ENCODE measurements around the gene FGD4. TPM values are rescaled to one million over a fixed set of nuclear protein-coding genes. Genes with fewer than 3 reads are reported as not detected.
"Not testable (repeated sequence)": the region's sequence is repeated elsewhere in the genome, so short reads cannot be mapped to it uniquely, and the experiment has no call there.

Gene FGD4
- total RNA-seq, 1 donor from 2014 or later, result 1.8 TPM

DNA sequence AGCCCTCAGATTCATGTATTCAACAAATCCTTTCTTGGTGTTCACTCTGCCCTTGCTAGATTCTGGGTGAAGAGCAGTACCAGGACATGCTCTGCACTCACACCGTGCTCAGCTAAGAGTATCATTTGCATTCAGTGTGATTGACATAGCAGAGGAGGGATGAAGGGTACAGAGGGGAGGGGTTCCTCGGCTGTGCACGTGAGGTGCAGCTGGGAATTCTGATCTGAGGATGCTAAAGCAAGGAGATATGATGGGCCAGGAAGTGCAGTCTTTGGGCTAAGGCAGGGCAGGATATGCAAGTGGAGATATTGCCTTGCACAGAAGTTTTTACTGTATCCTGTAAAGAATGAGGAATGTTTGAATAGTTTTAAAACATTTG, 108.6 kb downstream of the FGD4 start:
- Mint-ChIP-seq H3K9me3 (no peaks in the 10 kb centered on the region), H3K36me3 (ENCODE audit: low read depth) (no peaks in the 10 kb centered on the region), H3K4me1 (peaks cover 3% of the 10 kb centered on the region), H3K27me3 (no peaks in the 10 kb centered on the region), H3K4me3 (no peak overlapping the region), H3K27ac (no peak overlapping the region)
- ChIA-PET POLR2A (no interaction called here), CTCF (no interaction called here)
- DNase-seq (no peak), ATAC-seq (ENCODE audit: low read depth) (no peak)
- TF ChIP-seq, protein P1, sequence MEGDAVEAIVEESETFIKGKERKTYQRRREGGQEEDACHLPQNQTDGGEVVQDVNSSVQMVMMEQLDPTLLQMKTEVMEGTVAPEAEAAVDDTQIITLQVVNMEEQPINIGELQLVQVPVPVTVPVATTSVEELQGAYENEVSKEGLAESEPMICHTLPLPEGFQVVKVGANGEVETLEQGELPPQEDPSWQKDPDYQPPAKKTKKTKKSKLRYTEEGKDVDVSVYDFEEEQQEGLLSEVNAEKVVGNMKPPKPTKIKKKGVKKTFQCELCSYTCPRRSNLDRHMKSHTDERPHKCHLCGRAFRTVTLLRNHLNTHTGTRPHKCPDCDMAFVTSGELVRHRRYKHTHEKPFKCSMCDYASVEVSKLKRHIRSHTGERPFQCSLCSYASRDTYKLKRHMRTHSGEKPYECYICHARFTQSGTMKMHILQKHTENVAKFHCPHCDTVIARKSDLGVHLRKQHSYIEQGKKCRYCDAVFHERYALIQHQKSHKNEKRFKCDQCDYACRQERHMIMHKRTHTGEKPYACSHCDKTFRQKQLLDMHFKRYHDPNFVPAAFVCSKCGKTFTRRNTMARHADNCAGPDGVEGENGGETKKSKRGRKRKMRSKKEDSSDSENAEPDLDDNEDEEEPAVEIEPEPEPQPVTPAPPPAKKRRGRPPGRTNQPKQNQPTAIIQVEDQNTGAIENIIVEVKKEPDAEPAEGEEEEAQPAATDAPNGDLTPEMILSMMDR (IDR thresholded peaks at IDR 0.05), result no peak
- intact Hi-C loops (cut with micrococcal nuclease), result no loop called here

DNA sequence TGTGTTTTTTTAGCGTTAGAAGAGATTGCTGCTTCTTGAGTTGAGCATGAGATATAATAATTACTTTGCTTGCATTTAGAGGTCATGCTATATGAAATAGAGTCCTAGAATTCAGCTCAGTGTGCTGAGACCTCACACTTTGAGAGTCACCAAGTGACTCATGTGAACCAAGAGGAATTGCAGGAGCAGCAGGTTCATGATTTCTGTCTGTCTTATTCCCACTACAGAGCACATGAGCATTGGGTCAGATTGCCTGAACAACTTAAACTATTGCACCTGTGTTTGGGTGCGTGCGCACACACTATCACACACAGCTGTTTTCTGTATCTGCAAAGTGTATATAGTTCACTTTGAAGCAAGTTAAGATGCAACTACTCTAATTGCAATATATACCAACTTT, 109.3 kb downstream of the FGD4 start:
- Mint-ChIP-seq H3K36me3 (ENCODE audit: low read depth) (no peaks in the 10 kb centered on the region), H3K9me3 (no peaks in the 10 kb centered on the region), H3K4me1 (peaks cover 3% of the 10 kb centered on the region), H3K27me3 (no peaks in the 10 kb centered on the region), H3K4me3 (no peak overlapping the region), H3K27ac (no peak overlapping the region)
- ATAC-seq (ENCODE audit: low read depth) (no peak), DNase-seq (no peak)
- TF ChIP-seq, protein P1 (IDR thresholded peaks at IDR 0.05), result no peak
- intact Hi-C loops (cut with micrococcal nuclease), result no loop called here
- POLR2A ChIA-PET, result no interaction called here
- CTCF ChIA-PET, result no interaction called here

DNA sequence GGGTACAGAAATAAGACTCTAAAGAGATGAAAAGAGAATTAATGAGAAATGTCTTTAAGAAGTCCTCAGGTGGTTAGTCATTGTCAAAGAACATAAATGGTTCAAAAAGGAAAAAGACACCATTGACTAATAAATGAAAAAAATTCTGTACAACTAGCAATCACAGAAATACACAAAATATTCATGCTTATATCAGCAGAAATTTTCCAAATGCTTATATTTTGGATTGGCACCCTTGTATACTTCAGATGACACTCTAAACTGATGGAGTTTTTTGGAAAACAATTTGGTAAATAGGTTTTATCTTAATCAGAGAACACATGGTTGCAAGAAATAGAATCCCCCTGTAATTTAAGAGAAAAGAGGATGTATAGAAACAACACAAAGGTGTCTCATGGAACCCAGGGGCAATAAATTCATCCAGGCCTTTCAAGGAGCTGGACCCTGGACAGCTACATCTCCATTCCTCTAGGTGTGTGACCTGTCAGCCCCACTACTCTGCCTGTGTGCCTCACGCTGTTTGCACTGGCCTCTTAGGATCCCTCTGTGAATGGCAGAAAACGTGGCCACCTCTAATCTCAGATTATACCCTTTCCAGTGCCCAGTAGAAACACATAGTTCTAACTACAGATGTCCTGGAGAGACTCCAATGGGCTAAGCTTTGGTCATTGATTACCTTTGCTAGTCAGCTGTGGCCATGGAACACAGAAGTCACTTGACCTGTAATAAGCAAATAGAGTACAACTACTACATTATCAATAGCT, 110.2 kb downstream of the FGD4 start:
- no peak overlapping the region for H3K27ac Mint-ChIP-seq
- DNase-seq, result no peak
- H3K36me3 Mint-ChIP-seq (ENCODE audit: low read depth), result no peaks in the 10 kb centered on the region
- ChIA-PET CTCF (no interaction called here), POLR2A (no interaction called here)
- TF ChIP-seq, protein P1 (IDR thresholded peaks at IDR 0.05), result no peak
- no peak overlapping the region for H3K4me3 Mint-ChIP-seq
- peaks cover 3% of the 10 kb centered on the region for H3K4me1 Mint-ChIP-seq
- no peaks in the 10 kb centered on the region for H3K27me3 Mint-ChIP-seq
- intact Hi-C loops (cut with micrococcal nuclease), result no loop called here
- ATAC-seq (ENCODE audit: low read depth), result no peak
- no peaks in the 10 kb centered on the region for H3K9me3 Mint-ChIP-seq

DNA sequence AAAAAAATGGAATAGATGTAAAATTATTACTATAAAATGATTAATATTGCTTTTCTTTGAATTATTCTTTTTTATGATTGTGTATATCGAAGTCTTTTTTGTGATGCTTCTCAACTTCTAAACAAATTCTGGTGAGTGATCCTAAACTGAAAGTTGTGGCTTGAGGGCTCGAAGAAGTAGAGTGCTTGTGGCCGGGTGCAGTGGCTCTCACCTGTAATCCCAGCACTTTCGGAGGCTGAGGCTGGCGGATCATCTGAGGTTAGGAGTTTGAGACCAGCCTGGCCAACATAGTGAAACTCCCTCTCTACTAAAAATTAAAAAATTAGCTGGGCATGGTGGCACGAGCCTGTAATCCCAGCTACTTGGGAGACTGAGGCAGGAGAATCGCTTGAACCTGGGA, 112.6 kb downstream of the FGD4 start:
- H3K27me3 Mint-ChIP-seq; DNase-seq; H3K27ac Mint-ChIP-seq; H3K4me3 Mint-ChIP-seq; intact Hi-C loops (cut with micrococcal nuclease); CTCF ChIA-PET; H3K36me3 Mint-ChIP-seq (ENCODE audit: low read depth); ATAC-seq (ENCODE audit: low read depth); H3K9me3 Mint-ChIP-seq: not testable (repeated sequence)
- peaks cover 15% of the 10 kb centered on the region for H3K4me1 Mint-ChIP-seq
- POLR2A ChIA-PET, result interaction anchor here (0.7 kb wide), 1 partner anchor 1161 kb away, joined by 3 read pairs; no protein-coding TSS in a partner anchor

DNA sequence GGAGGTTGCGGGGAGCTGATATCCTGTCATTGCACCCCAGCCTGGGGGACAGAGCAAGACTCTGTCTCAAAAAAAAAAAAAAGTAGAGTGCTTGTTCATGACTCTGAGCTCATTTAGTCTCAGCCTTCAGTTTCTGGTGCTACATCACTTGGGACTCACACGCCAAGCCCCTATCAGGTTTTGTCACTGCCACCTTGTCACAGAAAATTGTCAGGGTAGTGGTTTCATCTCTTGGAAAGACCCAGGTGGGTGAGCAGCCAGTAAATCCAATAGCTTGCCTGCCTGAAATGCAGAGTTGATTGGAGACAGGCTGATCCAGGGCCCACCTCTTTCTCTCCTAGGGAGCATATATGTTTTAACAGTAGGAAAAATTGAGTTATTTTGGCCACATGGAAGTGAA, 113.0 kb downstream of the FGD4 start:
- CTCF ChIA-PET, result no interaction called here
- ATAC-seq (ENCODE audit: low read depth) (no peak), DNase-seq (no peak)
- intact Hi-C loops (cut with micrococcal nuclease), result no loop called here
- no peaks in the 10 kb centered on the region for H3K27me3 Mint-ChIP-seq
- H3K36me3 Mint-ChIP-seq (ENCODE audit: low read depth), result no peaks in the 10 kb centered on the region
- H3K27ac Mint-ChIP-seq, result no peak overlapping the region
- peaks cover 13% of the 10 kb centered on the region for H3K4me1 Mint-ChIP-seq
- TF ChIP-seq, protein P1 (IDR thresholded peaks at IDR 0.05), result no peak
- POLR2A ChIA-PET, result interaction anchor here (0.7 kb wide), 1 partner anchor 1161 kb away, joined by 3 read pairs; no protein-coding TSS in a partner anchor
- no peak overlapping the region for H3K4me3 Mint-ChIP-seq
- H3K9me3 Mint-ChIP-seq, result no peaks in the 10 kb centered on the region

DNA sequence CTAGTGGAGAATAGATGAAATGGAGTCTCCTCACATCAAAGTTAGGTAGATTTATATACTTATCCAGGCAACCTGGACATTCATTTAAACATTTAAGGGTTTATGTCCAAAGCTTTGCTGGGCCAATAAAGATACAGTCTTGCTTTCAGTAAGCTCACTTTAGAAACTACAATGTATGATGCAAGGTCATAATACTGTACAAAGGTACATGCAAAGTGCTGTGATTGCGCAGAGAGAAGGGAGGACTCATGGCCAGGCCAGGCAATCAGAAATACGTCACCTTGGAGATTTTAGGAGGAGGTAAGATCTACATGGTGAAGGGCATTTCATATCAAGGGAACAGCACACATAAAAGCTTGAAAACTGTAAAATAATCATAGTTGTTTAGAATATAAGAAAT, 113.6 kb downstream of the FGD4 start:
- H3K4me1 Mint-ChIP-seq, result peaks cover 11% of the 10 kb centered on the region
- H3K27me3 Mint-ChIP-seq, result no peaks in the 10 kb centered on the region
- intact Hi-C loops (cut with micrococcal nuclease), result no loop called here
- TF ChIP-seq, protein P1 (IDR thresholded peaks at IDR 0.05), result no peak
- no peaks in the 10 kb centered on the region for H3K9me3 Mint-ChIP-seq
- DNase-seq (no peak), ATAC-seq (ENCODE audit: low read depth) (no peak)
- POLR2A ChIA-PET, result no interaction called here
- no peak overlapping the region for H3K27ac Mint-ChIP-seq
- CTCF ChIA-PET, result no interaction called here
- no peak overlapping the region for H3K4me3 Mint-ChIP-seq
- no peaks in the 10 kb centered on the region for H3K36me3 Mint-ChIP-seq (ENCODE audit: low read depth)

Measured in activated B cell treated with CpG ODN at 0.5 μM for 24 hours (primary cell).